CD8-positive, alpha-beta memory T cell (primary cell): Measurements from ENCODE around the gene RBM42. TPM values are rescaled to one million over a fixed set of nuclear protein-coding genes. Genes with fewer than 3 reads are reported as not detected.

ENCODE experiments used
- CTCF ChIA-PET: fragments of 350-600 bp; sonication (Branson Sonifier 250); formaldehyde crosslinking; loops from one replicate; lab custom pipeline; 2021; ENCODE audit warnings: antibody characterized with exemption; lab: Charles Lee
- POLR2A ChIA-PET: fragments of 350-600 bp; sonication (Branson Sonifier 250); formaldehyde crosslinking; loops from one replicate; lab custom pipeline; 2021; ENCODE audit warnings: antibody characterized with exemption; lab: Charles Lee
- DNase-seq, 5 donors: peaks; one replicate each; pipeline versions ENCODE4 v3.0.0 to v3.0.0-alpha.2; 2020 to 2022; ENCODE audit warnings: mixed read lengths in 1 of 5
- H3K27ac ChIP-seq: one replicate; pipeline ENCODE4 v1.7.0; 2013; ENCODE audit warnings: low read depth, mild to moderate bottlenecking, low read length, moderate library complexity
- H3K27me3 ChIP-seq: 2 replicates; pipeline ENCODE4 v1.7.0; 2013; ENCODE audit warnings: low read length, mild to moderate bottlenecking; ENCODE audit not compliant: insufficient read depth, poor library complexity, severe bottlenecking
- H3K36me3 ChIP-seq: 2 replicates; pipeline ENCODE4 v1.7.0; 2013; ENCODE audit warnings: mild to moderate bottlenecking, low read length, moderate library complexity; ENCODE audit not compliant: insufficient read depth
- H3K4me1 ChIP-seq: 2 replicates; pipeline ENCODE4 v1.7.0; 2013; ENCODE audit warnings: mild to moderate bottlenecking, low read length, moderate library complexity; ENCODE audit not compliant: insufficient read depth
- H3K4me3 ChIP-seq: 2 replicates; pipeline ENCODE4 v1.7.0; 2013; ENCODE audit warnings: mild to moderate bottlenecking, low read length
- H3K9me3 ChIP-seq: 2 replicates; pipeline ENCODE4 v1.7.0; 2013; ENCODE audit warnings: mild to moderate bottlenecking, low read length
- H3K27ac Mint-ChIP-seq, 8 donors: one replicate each; pipeline ENCODE4 v1.8.0; 2020 to 2021; ENCODE audit warnings: mixed read lengths in 8 of 8, mild to moderate bottlenecking in 6 of 8, inconsistent platforms in 3 of 8, moderate library complexity in 3 of 8
- H3K27me3 Mint-ChIP-seq, 2 donors: one replicate each; pipeline ENCODE4 v1.8.0; 2020 to 2021; ENCODE audit warnings: mixed read lengths in 2 of 2, mild to moderate bottlenecking in 1 of 2, moderate library complexity in 1 of 2
- H3K36me3 Mint-ChIP-seq, 3 donors: one replicate each; pipeline ENCODE4 v1.8.0; 2020 to 2021; ENCODE audit warnings: mixed read lengths in 3 of 3, inconsistent platforms in 1 of 3, mild to moderate bottlenecking in 1 of 3
- H3K4me1 Mint-ChIP-seq, 3 donors: one replicate each; pipeline ENCODE4 v1.8.0; 2020 to 2021; ENCODE audit warnings: mixed read lengths in 3 of 3, inconsistent platforms in 1 of 3, mild to moderate bottlenecking in 1 of 3
- H3K4me3 Mint-ChIP-seq, 7 donors: one replicate each; pipeline ENCODE4 v1.8.0; 2020 to 2021; ENCODE audit warnings: mixed read lengths in 7 of 7, mild to moderate bottlenecking in 6 of 7, moderate library complexity in 4 of 7, inconsistent platforms in 2 of 7
- H3K9me3 Mint-ChIP-seq, 5 donors: one replicate each; pipeline ENCODE4 v1.8.0; 2020 to 2022; ENCODE audit warnings: mixed read lengths in 5 of 5, mild to moderate bottlenecking in 3 of 5, moderate library complexity in 2 of 5, inconsistent platforms in 1 of 5
- polyA plus RNA-seq: library from polyadenylated mRNA; unstranded; fragments of 300-500 nt; fragmentation: Illumina TruSeq; gene quantifications from one replicate; pipeline ENCODE4 v1.2.3, GENCODE V29; 2021
- total RNA-seq, 2 experiments: library from RNA; stranded (reverse); gene quantifications; one replicate each; pipeline ENCODE4 v1.2.3, GENCODE V29; 2021

RBM42 gene
- total and polyA plus RNA-seq, 3 experiments from 2014 or later, result 62.4 to 116 (median 109) TPM

GRCh38 chr19:35639863-35640262 is 11.0 kb downstream of the RBM42 start:
- ChIA-PET CTCF (no interaction called here), POLR2A (no interaction called here)
- peaks cover 12 to 26% (median 16%) of the 10 kb centered on the region in 3 donors for H3K4me1 Mint-ChIP-seq
- Histone ChIP-seq H3K27ac (no peak overlapping the region), H3K36me3 (peaks cover 16% of the 10 kb centered on the region), H3K4me3 (no peak overlapping the region), H3K4me1 (peaks cover 24% of the 10 kb centered on the region), H3K27me3 (no peaks in the 10 kb centered on the region), H3K9me3 (no peaks in the 10 kb centered on the region)
- no peak for DNase-seq
- H3K36me3 Mint-ChIP-seq, result peaks cover 0 to 34% (median 2%) of the 10 kb centered on the region in 3 donors
- no peak overlapping the region for H3K27ac Mint-ChIP-seq
- H3K9me3 Mint-ChIP-seq, result no peaks in the 10 kb centered on the region
- H3K4me3 Mint-ChIP-seq, result peak overlapping the region in 1 of 7 donors; percentile 49
- no peaks in the 10 kb centered on the region for H3K27me3 Mint-ChIP-seq

DNA sequence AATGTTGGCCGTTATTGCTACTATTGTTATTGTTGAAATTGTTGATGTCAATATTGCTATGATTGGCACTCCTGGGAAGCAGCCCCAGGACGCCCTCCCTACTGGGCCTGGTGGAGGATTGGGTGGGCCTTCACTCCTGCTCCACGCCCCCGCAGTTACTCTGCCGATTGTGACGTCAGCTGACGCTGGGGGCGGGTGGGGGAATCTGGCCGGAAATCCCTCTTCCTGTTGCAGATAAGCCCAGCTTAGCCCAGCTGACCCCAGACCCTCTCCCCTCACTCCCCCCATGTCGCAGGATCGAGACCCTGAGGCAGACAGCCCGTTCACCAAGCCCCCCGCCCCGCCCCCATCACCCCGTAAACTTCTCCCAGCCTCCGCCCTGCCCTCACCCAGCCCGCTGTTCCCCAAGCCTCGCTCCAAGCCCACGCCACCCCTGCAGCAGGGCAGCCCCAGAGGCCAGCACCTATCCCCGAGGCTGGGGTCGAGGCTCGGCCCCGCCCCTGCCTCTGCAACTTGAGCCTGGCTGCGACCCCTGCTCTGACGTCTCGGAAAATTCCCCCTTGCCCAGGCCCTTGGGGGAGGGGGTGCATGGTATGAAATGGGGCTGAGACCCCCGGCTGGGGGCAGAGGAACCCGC is 12.8 kb downstream of the RBM42 start, which contains the start of gene ETV2:
TSS of gene ETV2 (plus strand) at position 231 of the 637 bp plus-strand sequence. CDS start 716 bp downstream, outside the sequence.
- Mint-ChIP-seq H3K36me3 (peaks cover 0 to 19% (median 0%) of the 10 kb centered on the region in 3 donors), H3K27me3 (no peaks in the 10 kb centered on the region), H3K27ac (peak within 1 kb of the TSS in 6 of 8 donors; percentile 53 to 81 (median 68)), H3K9me3 (no peaks in the 10 kb centered on the region), H3K4me1 (peaks cover 24 to 33% (median 28%) of the 10 kb centered on the region in 3 donors), H3K4me3 (peak within 1 kb of the TSS; percentile 59 to 93 (median 90))
- POLR2A ChIA-PET, result no interaction called here
- Histone ChIP-seq H3K36me3 (peaks cover 11% of the 10 kb centered on the region), H3K4me3 (no peak within 1 kb of the TSS), H3K27me3 (no peaks in the 10 kb centered on the region), H3K27ac (peak within 1 kb of the TSS; percentile 31), H3K9me3 (no peaks in the 10 kb centered on the region), H3K4me1 (peaks cover 29% of the 10 kb centered on the region)
- CTCF ChIA-PET, result interaction anchor here (1.0 kb wide), 1 partner anchor 12 kb away, joined by 3 read pairs; no protein-coding TSS in a partner anchor
- DNase-seq, result peak; percentile 37 to 75 (median 58)

DNA sequence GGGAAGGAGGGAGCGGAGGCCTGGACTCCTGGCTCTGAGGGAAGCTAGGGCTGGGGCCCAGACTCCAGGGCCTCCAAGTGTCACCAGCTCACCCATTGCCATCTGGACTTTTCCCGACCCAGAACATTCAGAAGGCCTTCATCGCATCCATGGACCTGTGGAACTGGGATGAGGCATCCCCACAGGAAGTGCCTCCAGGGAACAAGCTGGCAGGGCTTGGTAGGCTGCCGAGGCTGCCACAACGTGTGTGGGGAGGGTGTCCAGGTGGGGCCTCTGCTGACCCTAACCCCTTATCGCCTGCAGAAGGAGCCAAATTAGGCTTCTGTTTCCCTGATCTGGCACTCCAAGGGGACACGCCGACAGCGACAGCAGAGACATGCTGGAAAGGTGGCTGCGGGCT is 13.5 kb downstream of the RBM42 start:
- H3K36me3 Mint-ChIP-seq, result peaks cover 0 to 12% (median 0%) of the 10 kb centered on the region in 3 donors
- H3K27me3 Mint-ChIP-seq, result no peaks in the 10 kb centered on the region
- POLR2A ChIA-PET, result no interaction called here
- H3K27ac Mint-ChIP-seq, result peak overlapping the region in 2 of 8 donors; percentile 10 to 81
- CTCF ChIA-PET, result no interaction called here
- H3K4me1 Mint-ChIP-seq, result peaks cover 27 to 35% (median 29%) of the 10 kb centered on the region in 3 donors
- DNase-seq, result no peak
- peak overlapping the region; percentile 48 to 93 (median 90) for H3K4me3 Mint-ChIP-seq
- Histone ChIP-seq H3K27ac (peak overlapping the region; percentile 31), H3K36me3 (peaks cover 4% of the 10 kb centered on the region), H3K4me3 (no peak overlapping the region), H3K4me1 (peaks cover 31% of the 10 kb centered on the region), H3K9me3 (no peaks in the 10 kb centered on the region), H3K27me3 (no peaks in the 10 kb centered on the region)
- no peaks in the 10 kb centered on the region for H3K9me3 Mint-ChIP-seq

- no peaks in the 10 kb centered on the region for H3K27me3 Mint-ChIP-seq
- H3K36me3 Mint-ChIP-seq, result peaks cover 0 to 7% (median 0%) of the 10 kb centered on the region in 3 donors
- H3K27ac ChIP-seq, result peak overlapping the region; percentile 77
- H3K4me3 Mint-ChIP-seq, result peak overlapping the region; percentile 79 to 93 (median 90)
- H3K27me3 ChIP-seq, result no peaks in the 10 kb centered on the region
- peaks cover 36% of the 10 kb centered on the region for H3K4me1 ChIP-seq
- H3K4me1 Mint-ChIP-seq, result peaks cover 29 to 36% (median 29%) of the 10 kb centered on the region in 3 donors
- no peaks in the 10 kb centered on the region for H3K9me3 Mint-ChIP-seq
- peak overlapping the region; percentile 87 for H3K4me3 ChIP-seq
- no peak for DNase-seq
- peak overlapping the region in 4 of 8 donors; percentile 19 to 78 (median 75) for H3K27ac Mint-ChIP-seq
- ChIA-PET POLR2A (no interaction called here), CTCF (no interaction called here)
- H3K9me3 ChIP-seq, result no peaks in the 10 kb centered on the region
- H3K36me3 ChIP-seq, result peaks cover 2% of the 10 kb centered on the region
Observed at GRCh38 chr19:35642798-35643254, 14.0 kb downstream of the RBM42 start.

GRCh38 chr19:35643255-35644205 is 14.7 kb downstream of the RBM42 start:
- H3K36me3 Mint-ChIP-seq, result peaks cover 0 to 7% (median 0%) of the 10 kb centered on the region in 3 donors
- peaks cover 36 to 43% (median 36%) of the 10 kb centered on the region in 3 donors for H3K4me1 Mint-ChIP-seq
- no peaks in the 10 kb centered on the region for H3K36me3 ChIP-seq
- H3K4me3 ChIP-seq, result peak overlapping the region; percentile 87
- peak overlapping the region; percentile 77 for H3K27ac ChIP-seq
- H3K4me3 Mint-ChIP-seq, result peak overlapping the region; percentile 79 to 93 (median 90)
- H3K4me1 ChIP-seq, result peaks cover 38% of the 10 kb centered on the region
- no peaks in the 10 kb centered on the region for H3K27me3 Mint-ChIP-seq
- H3K9me3 Mint-ChIP-seq, result no peaks in the 10 kb centered on the region
- H3K27ac Mint-ChIP-seq, result peak overlapping the region; percentile 78 to 96 (median 92)
- ChIA-PET POLR2A (interaction anchor here (0.7 to 1.3 kb wide), 3 partner anchors 31 to 375 kb away, joined by 3 read pairs; partner anchors contain the start of genes HAUS5 and USF2), CTCF (interaction anchor here (0.9 kb wide), 1 partner anchor 104 kb away, joined by 3 read pairs; no protein-coding TSS in a partner anchor)
- H3K27me3 ChIP-seq, result no peaks in the 10 kb centered on the region
- peak; percentile 74 to 84 (median 77) for DNase-seq
- H3K9me3 ChIP-seq, result no peaks in the 10 kb centered on the region

GRCh38 chr19:35644206-35644986 is 15.6 kb downstream of the RBM42 start:
- CTCF ChIA-PET, result interaction anchor here (0.9 to 1.2 kb wide), 2 partner anchors 95 to 103 kb away, joined by 3 to 4 read pairs; no protein-coding TSS in a partner anchor
- no peaks in the 10 kb centered on the region for H3K9me3 Mint-ChIP-seq
- peak overlapping the region; percentile 87 for H3K4me3 ChIP-seq
- peaks cover 0 to 14% (median 0%) of the 10 kb centered on the region in 3 donors for H3K36me3 Mint-ChIP-seq
- H3K9me3 ChIP-seq, result no peaks in the 10 kb centered on the region
- peak overlapping the region; percentile 78 to 96 (median 92) for H3K27ac Mint-ChIP-seq
- peaks cover 47% of the 10 kb centered on the region for H3K4me1 ChIP-seq
- POLR2A ChIA-PET, result interaction anchor here (0.7 to 1.3 kb wide), 3 partner anchors 32 to 376 kb away, joined by 3 read pairs; partner anchors contain the start of genes HAUS5 and USF2
- H3K27me3 ChIP-seq, result no peaks in the 10 kb centered on the region
- no peaks in the 10 kb centered on the region for H3K27me3 Mint-ChIP-seq
- peak overlapping the region; percentile 79 to 93 (median 90) for H3K4me3 Mint-ChIP-seq
- H3K4me1 Mint-ChIP-seq, result peaks cover 43 to 50% (median 44%) of the 10 kb centered on the region in 3 donors
- no peaks in the 10 kb centered on the region for H3K36me3 ChIP-seq
- DNase-seq, result peak; percentile 88 to 96 (median 95)
- H3K27ac ChIP-seq, result peak overlapping the region; percentile 77
